Naive B cell (primary cell): Measurements from ENCODE around the gene ATP5ME. TPM values are rescaled to one million over a fixed set of nuclear protein-coding genes. Genes with fewer than 3 reads are reported as not detected.

Experiments used
- ATAC-seq, 2 donors: fragments of 150-1000 bp; cut with Tn5 transposase; 2 replicates each; pipeline ENCODE4 v1.10.0; 2021; ENCODE audit warnings: low read depth in 2 of 2, mild to moderate bottlenecking in 2 of 2, moderate library complexity in 2 of 2
- DNase-seq: peaks from one replicate; pipeline ENCODE4 v3.0.0; 2022
- H3K27ac Mint-ChIP-seq, 6 donors: one replicate each; pipeline ENCODE4 v1.8.0; 2020 to 2022; ENCODE audit warnings: mild to moderate bottlenecking in 6 of 6, mixed read lengths in 6 of 6, moderate library complexity in 5 of 6, inconsistent platforms in 2 of 6
- H3K27me3 Mint-ChIP-seq, 3 donors: one replicate each; pipeline ENCODE4 v1.8.0; 2021 to 2022; ENCODE audit warnings: mixed read lengths in 3 of 3, mild to moderate bottlenecking in 1 of 3
- H3K36me3 Mint-ChIP-seq, 2 donors: one replicate each; pipeline ENCODE4 v1.8.0; 2020 to 2022; ENCODE audit warnings: mixed read lengths in 2 of 2, inconsistent platforms in 1 of 2, mild to moderate bottlenecking in 1 of 2
- H3K4me1 Mint-ChIP-seq, 3 donors: one replicate each; pipeline ENCODE4 v1.8.0; 2020 to 2022; ENCODE audit warnings: mixed read lengths in 3 of 3, inconsistent platforms in 1 of 3, mild to moderate bottlenecking in 1 of 3, moderate library complexity in 1 of 3
- H3K4me3 Mint-ChIP-seq, 8 donors: one replicate each; pipeline ENCODE4 v1.8.0; 2020 to 2022; ENCODE audit warnings: mild to moderate bottlenecking in 8 of 8, mixed read lengths in 8 of 8, moderate library complexity in 8 of 8, inconsistent platforms in 2 of 8
- H3K9me3 Mint-ChIP-seq, 7 donors: one replicate each; pipeline ENCODE4 v1.8.0; 2020 to 2022; ENCODE audit warnings: mixed read lengths in 7 of 7, mild to moderate bottlenecking in 5 of 7, inconsistent platforms in 2 of 7, moderate library complexity in 1 of 7
- polyA plus RNA-seq, 6 donors: library from polyadenylated mRNA; unstranded; fragments of 300-500 nt; fragmentation: Illumina TruSeq; gene quantifications; one replicate each; pipeline ENCODE4 v1.2.3, GENCODE V29; 2021; ENCODE audit warnings: low read depth in 6 of 6

ATP5ME gene
- polyA plus RNA-seq, 6 donors from 2014 or later = 320 to 459 (median 358) TPM

DNA sequence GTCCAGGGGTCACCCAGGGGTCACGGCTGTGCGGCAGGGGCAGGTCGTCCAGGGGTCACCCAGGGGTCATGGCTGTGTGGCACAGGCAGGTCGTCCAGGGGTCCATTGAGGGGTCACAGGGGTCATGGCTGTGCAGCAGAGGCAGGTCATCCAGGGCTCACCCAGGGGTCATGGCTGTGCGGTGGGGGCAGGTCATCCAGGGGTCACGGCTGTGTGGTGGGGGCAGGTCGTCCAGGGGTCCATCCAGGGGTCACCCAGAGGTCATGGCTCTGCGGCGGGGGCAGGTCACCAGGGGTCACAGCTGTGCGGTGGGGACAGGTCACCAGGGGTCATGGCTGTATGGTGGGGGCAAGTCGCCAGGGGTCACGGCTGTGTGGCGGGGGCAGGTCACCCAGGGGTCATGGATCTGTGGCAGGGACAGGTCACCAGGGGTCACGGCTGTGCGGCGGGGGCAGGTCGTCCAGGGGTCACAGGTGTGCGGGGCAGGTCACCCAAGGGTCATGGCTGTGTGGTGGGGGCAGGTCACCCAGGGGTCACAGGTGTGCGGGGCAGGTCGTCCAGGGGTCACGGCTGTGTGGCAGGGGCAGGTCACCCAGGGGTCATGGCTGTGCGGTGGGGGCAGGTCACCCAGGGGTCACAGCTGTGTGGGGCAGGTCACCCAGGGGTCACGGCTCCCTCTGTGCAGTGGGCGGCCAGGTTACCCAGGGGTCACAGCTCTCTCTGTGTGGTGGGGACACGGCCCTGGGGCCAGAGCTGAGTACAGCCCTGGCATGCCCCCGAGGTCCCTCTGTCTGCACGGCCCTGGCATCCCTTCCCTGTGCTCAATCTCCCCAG lies 16.0 kb downstream of the ATP5ME start:
- H3K27me3 Mint-ChIP-seq = no peaks in the 10 kb centered on the region
- no peak overlapping the region for H3K4me3 Mint-ChIP-seq
- H3K27ac Mint-ChIP-seq = no peak overlapping the region
- H3K36me3 Mint-ChIP-seq = peaks cover 0 to 16% of the 10 kb centered on the region in 2 donors
- DNase-seq (no peak), ATAC-seq (no peak)
- peaks cover 3 to 11% (median 10%) of the 10 kb centered on the region in 3 donors for H3K4me1 Mint-ChIP-seq
- peaks cover 0 to 5% (median 0%) of the 10 kb centered on the region in 7 donors for H3K9me3 Mint-ChIP-seq

- DNase-seq (no peak), ATAC-seq (no peak)
- H3K4me1 Mint-ChIP-seq = peaks cover 0 to 10% (median 5%) of the 10 kb centered on the region in 3 donors
- H3K27me3 Mint-ChIP-seq = no peaks in the 10 kb centered on the region
- H3K4me3 Mint-ChIP-seq = no peak overlapping the region
- H3K27ac Mint-ChIP-seq = peak overlapping the region in 1 of 6 donors; percentile 36
- H3K9me3 Mint-ChIP-seq = peaks cover 0 to 5% (median 0%) of the 10 kb centered on the region in 7 donors
- peaks cover 0 to 16% of the 10 kb centered on the region in 2 donors for H3K36me3 Mint-ChIP-seq
Observed at GRCh38 chr4:657338-657833, 16.7 kb downstream of the ATP5ME start.

DNA sequence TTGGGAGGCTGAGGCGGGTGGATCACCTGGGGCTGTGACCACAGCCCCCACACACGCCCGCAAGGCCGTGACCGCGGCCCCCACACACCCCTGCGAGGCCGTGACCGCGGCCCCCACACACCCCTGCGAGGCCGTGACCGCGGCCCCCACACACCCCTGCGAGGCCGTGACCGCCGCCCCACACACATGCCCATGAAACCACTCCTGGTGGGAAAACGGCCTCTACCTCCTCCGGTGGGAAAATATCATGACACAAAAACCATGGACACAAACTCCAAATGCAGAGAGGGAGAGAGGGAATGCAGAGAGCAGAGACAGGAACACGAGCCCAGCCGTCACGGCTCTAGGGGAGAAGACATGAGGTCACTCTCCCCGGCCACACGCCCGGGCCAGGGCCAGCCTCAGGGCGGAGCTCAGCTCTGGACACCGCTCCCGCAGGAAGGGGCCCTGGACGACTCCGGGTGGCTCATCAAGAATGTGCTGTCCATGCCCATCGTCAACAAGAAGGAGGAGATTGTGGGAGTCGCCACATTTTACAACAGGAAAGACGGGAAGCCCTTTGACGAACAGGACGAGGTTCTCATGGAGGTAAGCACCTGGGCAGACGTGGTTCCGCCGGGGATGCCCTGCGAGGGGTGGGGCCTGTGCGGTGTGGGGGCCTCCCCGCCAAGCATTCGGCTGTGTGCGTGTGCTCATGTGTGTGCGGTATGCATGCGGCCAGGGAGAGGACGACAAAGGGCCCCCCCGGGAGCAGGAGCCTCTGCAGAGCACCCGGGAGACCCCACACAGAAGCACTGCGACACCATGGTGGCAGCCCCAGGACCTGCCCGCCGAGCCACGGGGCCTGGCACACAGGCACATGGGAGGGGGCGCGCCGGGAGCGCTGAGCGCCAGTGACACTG lies 17.4 kb downstream of the ATP5ME start:
- H3K36me3 Mint-ChIP-seq = peaks cover 0 to 16% of the 10 kb centered on the region in 2 donors
- peaks cover 0 to 10% (median 5%) of the 10 kb centered on the region in 3 donors for H3K4me1 Mint-ChIP-seq
- H3K27ac Mint-ChIP-seq = no peak overlapping the region
- ATAC-seq = no peak
- no peak overlapping the region for H3K4me3 Mint-ChIP-seq
- H3K27me3 Mint-ChIP-seq = peaks cover 0 to 5% (median 5%) of the 10 kb centered on the region in 3 donors
- peaks cover 0 to 5% (median 0%) of the 10 kb centered on the region in 7 donors for H3K9me3 Mint-ChIP-seq
- no peak for DNase-seq

DNA sequence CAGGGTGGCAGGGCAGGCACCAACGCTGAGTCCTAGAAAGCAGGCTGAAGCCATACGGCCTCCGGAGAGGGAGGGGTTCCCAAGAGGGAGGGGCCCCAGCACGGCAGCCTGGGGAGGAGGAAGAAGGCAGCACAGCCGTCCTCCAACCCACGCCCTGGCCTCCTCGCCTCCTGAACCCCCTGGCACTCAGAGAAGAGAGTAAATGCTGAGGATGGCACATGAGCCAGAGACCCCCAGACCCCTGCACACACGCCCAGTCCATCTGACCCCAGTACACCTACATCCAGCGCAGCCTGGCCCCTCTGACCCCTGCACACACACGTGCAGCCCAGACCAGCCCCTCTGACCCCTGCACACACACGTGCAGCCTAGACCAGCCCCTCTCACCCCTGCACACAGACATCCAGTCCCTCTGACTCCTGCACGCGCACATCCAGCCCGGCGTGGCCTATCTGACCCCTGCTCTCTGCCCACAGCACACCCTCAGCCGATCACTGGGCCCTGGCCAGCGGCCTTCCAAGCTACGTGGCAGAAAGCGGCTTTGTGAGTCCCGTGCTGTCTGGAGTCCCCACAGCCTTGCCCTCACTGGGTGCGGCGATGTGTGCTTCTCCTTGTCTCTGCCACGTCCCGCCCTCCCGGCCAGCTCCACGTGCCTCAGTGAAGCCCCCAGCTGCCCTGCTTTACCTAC lies 18.5 kb downstream of the ATP5ME start:
- no peak for DNase-seq
- Mint-ChIP-seq H3K4me3 (no peak overlapping the region), H3K9me3 (peaks cover 0 to 1% (median 0%) of the 10 kb centered on the region in 7 donors), H3K27ac (no peak overlapping the region), H3K4me1 (peaks cover 0 to 5% (median 5%) of the 10 kb centered on the region in 3 donors), H3K27me3 (peaks cover 0 to 10% (median 5%) of the 10 kb centered on the region in 3 donors), H3K36me3 (peaks cover 0 to 10% of the 10 kb centered on the region in 2 donors)
- no peak for ATAC-seq

DNA sequence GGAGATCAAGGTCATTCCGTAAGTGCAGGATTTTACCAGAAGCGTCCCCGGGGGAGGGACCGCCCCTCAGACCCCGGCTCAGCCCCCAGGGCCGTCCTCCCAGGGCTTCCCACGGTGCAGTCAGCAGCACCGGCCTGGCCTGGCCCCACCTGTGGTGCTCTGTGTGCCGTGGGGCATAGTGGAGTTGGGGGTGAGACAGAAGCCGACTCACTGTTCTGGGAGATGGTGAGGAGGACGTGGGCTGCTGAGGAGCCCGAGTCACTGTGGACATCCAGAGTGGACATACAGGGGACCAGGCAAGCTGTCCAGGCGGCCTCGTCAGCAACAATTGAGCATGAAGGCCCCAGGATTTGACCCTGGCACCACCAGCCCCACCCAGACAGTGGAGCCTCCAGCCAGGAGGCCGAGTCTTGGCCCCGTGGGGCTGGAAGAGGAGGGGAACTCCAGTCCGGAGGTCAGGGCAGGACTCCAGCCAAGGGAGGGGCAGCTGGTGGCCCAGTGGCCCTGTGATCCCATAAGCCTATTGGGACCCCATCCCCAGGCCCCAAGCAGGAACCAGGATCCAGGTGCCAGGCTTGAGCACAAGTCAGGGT lies 19.1 kb downstream of the ATP5ME start:
- H3K4me1 Mint-ChIP-seq = peaks cover 0 to 5% (median 3%) of the 10 kb centered on the region in 3 donors
- H3K36me3 Mint-ChIP-seq = peaks cover 0 to 3% of the 10 kb centered on the region in 2 donors
- DNase-seq (no peak), ATAC-seq (no peak)
- peaks cover 0 to 1% (median 0%) of the 10 kb centered on the region in 7 donors for H3K9me3 Mint-ChIP-seq
- no peak overlapping the region for H3K4me3 Mint-ChIP-seq
- no peak overlapping the region for H3K27ac Mint-ChIP-seq
- peaks cover 0 to 15% (median 5%) of the 10 kb centered on the region in 3 donors for H3K27me3 Mint-ChIP-seq

GRCh38 chr4:654503-654845 lies 19.6 kb downstream of the ATP5ME start:
- no peaks in the 10 kb centered on the region for H3K36me3 Mint-ChIP-seq
- H3K27me3 Mint-ChIP-seq = peaks cover 0 to 15% (median 5%) of the 10 kb centered on the region in 3 donors
- H3K4me3 Mint-ChIP-seq = no peak overlapping the region
- no peak overlapping the region for H3K27ac Mint-ChIP-seq
- ATAC-seq (no peak), DNase-seq (no peak)
- peaks cover 0 to 1% (median 0%) of the 10 kb centered on the region in 7 donors for H3K9me3 Mint-ChIP-seq
- H3K4me1 Mint-ChIP-seq = peaks cover 0 to 5% (median 0%) of the 10 kb centered on the region in 3 donors

- DNase-seq (no peak), ATAC-seq (no peak)
- Mint-ChIP-seq H3K4me3 (no peak overlapping the region), H3K9me3 (peaks cover 0 to 1% (median 0%) of the 10 kb centered on the region in 7 donors), H3K27me3 (peaks cover 0 to 19% (median 5%) of the 10 kb centered on the region in 3 donors), H3K4me1 (no peaks in the 10 kb centered on the region), H3K36me3 (no peaks in the 10 kb centered on the region), H3K27ac (no peak overlapping the region)
Observed at GRCh38 chr4:653831-654502, 20.1 kb downstream of the ATP5ME start.

GRCh38 chr4:653080-653821 lies 20.8 kb downstream of the ATP5ME start:
- ATAC-seq (no peak), DNase-seq (no peak)
- Mint-ChIP-seq H3K36me3 (no peaks in the 10 kb centered on the region), H3K4me3 (no peak overlapping the region), H3K9me3 (peaks cover 0 to 1% (median 0%) of the 10 kb centered on the region in 7 donors), H3K4me1 (no peaks in the 10 kb centered on the region), H3K27me3 (peaks cover 0 to 26% (median 5%) of the 10 kb centered on the region in 3 donors), H3K27ac (peak overlapping the region in 1 of 6 donors; percentile 53)

DNA sequence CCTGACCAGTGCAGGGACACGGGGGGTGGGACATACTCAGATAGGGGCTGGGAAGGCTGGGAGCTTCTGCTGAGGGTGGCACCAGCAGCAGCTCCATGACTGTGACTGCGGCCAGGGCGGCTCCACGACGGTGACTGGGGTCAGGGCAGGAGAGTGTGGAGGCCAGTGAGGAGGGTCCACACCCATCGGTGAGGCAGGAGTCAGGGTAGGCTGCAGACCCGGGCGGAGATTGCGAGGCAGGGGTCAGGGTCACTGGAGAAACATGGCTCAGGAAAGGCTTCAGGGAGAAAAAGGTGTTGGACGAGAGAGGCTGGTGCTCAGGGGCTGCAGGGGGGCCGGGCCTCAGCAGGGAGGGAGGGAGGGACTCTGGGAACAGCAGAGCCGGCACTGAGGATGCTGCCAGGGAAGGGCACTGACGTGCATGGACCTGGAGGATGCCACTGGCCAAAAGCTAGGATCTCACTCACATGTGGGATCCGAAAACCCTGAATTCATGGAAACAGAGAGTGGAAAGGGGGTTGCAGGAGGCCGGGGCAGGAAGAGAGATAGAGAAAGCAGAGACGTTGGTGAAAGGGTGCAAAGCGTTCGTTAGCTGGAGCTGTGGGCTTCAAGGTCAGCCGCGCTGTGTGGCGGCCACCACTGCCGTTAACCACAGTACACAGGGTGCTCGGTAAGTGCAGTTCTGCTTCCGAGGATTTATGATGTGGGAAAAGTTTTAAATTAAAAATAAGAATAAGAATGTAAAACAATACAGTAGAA lies 22.0 kb downstream of the ATP5ME start:
- Mint-ChIP-seq H3K9me3 (peaks cover 0 to 1% (median 0%) of the 10 kb centered on the region in 7 donors), H3K4me3 (peak overlapping the region in 1 of 8 donors; percentile 74), H3K36me3 (no peaks in the 10 kb centered on the region), H3K4me1 (no peaks in the 10 kb centered on the region), H3K27ac (no peak overlapping the region), H3K27me3 (peaks cover 0 to 38% (median 6%) of the 10 kb centered on the region in 3 donors)
- no peak for ATAC-seq
- no peak for DNase-seq

- Mint-ChIP-seq H3K9me3 (peaks cover 0 to 2% (median 0%) of the 10 kb centered on the region in 7 donors), H3K36me3 (no peaks in the 10 kb centered on the region), H3K27ac (no peak overlapping the region), H3K4me3 (no peak overlapping the region), H3K27me3 (peaks cover 5 to 46% (median 14%) of the 10 kb centered on the region in 3 donors), H3K4me1 (no peaks in the 10 kb centered on the region)
- ATAC-seq (no peak), DNase-seq (no peak)
Observed at GRCh38 chr4:650951-651883, 22.9 kb downstream of the ATP5ME start.
